DOHH2 (cell line): ENCODE results near the gene SEL1L.

Experiments
- EZH2phosphoT487 ChIP-seq: fragments of 200-600 bp; sonication (generic); IDR thresholded peaks from 2 replicates; pipeline ENCODE4 v1.6.1; 2017; ENCODE audit warnings: borderline replicate concordance, mild to moderate bottlenecking, antibody characterized with exemption, low read length, moderate library complexity, mixed read lengths
- TF ChIP-seq, protein P1 (sequence below): fragments of 200-600 bp; sonication (generic); IDR thresholded peaks from one replicate; pipeline ENCODE4 v1.5.1; 2014; ENCODE audit warnings: antibody characterized with exemption, mild to moderate bottlenecking, low read depth, low read length; ENCODE audit not compliant: poor library complexity, severe bottlenecking

DNA sequence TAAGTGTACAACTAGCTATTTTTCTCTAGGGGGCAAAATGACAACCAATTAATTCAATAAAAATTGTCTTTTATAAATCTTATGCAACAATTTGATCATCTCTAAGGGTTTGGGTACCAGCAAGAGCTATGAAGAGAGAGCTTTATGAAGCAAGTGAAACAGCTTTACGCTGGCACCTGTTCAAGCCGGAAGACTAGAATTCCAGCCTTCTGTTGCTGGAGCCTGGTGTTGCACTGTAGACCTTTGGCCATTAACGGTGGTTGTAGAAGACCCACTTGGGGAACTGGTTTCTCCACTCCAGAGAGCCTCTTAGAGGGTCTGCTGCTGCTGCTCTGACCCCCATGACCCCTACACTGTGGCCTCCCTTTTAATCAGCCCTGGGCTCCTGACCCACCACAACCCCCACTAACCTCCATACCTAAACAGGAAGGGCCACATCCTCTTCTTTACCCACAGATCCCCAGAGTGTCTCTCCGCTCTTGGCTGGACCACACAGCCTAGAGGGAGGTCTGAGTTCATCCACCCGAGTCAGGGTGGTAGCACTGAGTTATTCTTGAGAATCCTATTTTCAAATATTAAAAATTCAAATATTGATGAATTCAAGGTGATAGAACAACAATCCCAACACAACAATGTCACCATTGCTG, 79.0 kb downstream of the SEL1L start:
- TF ChIP-seq, protein P1, sequence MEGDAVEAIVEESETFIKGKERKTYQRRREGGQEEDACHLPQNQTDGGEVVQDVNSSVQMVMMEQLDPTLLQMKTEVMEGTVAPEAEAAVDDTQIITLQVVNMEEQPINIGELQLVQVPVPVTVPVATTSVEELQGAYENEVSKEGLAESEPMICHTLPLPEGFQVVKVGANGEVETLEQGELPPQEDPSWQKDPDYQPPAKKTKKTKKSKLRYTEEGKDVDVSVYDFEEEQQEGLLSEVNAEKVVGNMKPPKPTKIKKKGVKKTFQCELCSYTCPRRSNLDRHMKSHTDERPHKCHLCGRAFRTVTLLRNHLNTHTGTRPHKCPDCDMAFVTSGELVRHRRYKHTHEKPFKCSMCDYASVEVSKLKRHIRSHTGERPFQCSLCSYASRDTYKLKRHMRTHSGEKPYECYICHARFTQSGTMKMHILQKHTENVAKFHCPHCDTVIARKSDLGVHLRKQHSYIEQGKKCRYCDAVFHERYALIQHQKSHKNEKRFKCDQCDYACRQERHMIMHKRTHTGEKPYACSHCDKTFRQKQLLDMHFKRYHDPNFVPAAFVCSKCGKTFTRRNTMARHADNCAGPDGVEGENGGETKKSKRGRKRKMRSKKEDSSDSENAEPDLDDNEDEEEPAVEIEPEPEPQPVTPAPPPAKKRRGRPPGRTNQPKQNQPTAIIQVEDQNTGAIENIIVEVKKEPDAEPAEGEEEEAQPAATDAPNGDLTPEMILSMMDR = no peak
- no peak for TF ChIP-seq EZH2phosphoT487
